Activated B cell treated with CpG ODN at 0.5 μM for 24 hours (primary cell): Measurements from ENCODE around the gene IL36RN. TPM values are rescaled to one million over a fixed set of nuclear protein-coding genes. Genes with fewer than 3 reads are reported as not detected.

Experiments used
- ATAC-seq: fragments of 200-7000 bp; cut with Tn5 transposase; one replicate; pipeline ENCODE4 v1.10.0; 2021; ENCODE audit warnings: low read depth, mild to moderate bottlenecking, moderate library complexity
- CTCF ChIA-PET: fragments of 350-600 bp; sonication (Branson Sonifier 250); formaldehyde crosslinking; loops from one replicate; lab custom pipeline; 2021; ENCODE audit warnings: antibody characterized with exemption; lab: Charles Lee
- POLR2A ChIA-PET: fragments of 350-600 bp; sonication (Branson Sonifier 250); formaldehyde crosslinking; loops from one replicate; lab custom pipeline; 2021; ENCODE audit warnings: antibody characterized with exemption; lab: Charles Lee
- DNase-seq: peaks from one replicate; pipeline ENCODE4 v3.0.0; 2022
- H3K27ac Mint-ChIP-seq: one replicate; pipeline ENCODE4 v1.8.0; 2020; ENCODE audit warnings: mixed read lengths
- H3K27me3 Mint-ChIP-seq: one replicate; pipeline ENCODE4 v1.8.0; 2021; ENCODE audit warnings: mixed read lengths
- H3K36me3 Mint-ChIP-seq: one replicate; pipeline ENCODE4 v1.8.0; 2021; ENCODE audit warnings: low read depth, mixed read lengths
- H3K4me1 Mint-ChIP-seq: one replicate; pipeline ENCODE4 v1.8.0; 2021; ENCODE audit warnings: mixed read lengths
- H3K4me3 Mint-ChIP-seq: one replicate; pipeline ENCODE4 v1.8.0; 2020; ENCODE audit warnings: mild to moderate bottlenecking, mixed read lengths
- H3K9me3 Mint-ChIP-seq: one replicate; pipeline ENCODE4 v1.8.0; 2020; ENCODE audit warnings: mixed read lengths
- intact Hi-C: fragments of 100-400 bp; cut with micrococcal nuclease; formaldehyde crosslinking; loops from one replicate; pipeline ENCODE4 v1.15.1; 2024
- total RNA-seq: library from RNA; stranded (reverse); gene quantifications from 2 replicates; pipeline ENCODE4 v1.2.3, GENCODE V29; 2022
- TF ChIP-seq, protein P1 (sequence below): fragments of 200-600 bp; IDR thresholded peaks from one replicate; pipeline ENCODE4 v1.8.0; 2022; ENCODE audit warnings: antibody characterized with exemption, mild to moderate bottlenecking

The IL36RN gene
- total RNA-seq, 1 donor from 2014 or later = not detected

DNA sequence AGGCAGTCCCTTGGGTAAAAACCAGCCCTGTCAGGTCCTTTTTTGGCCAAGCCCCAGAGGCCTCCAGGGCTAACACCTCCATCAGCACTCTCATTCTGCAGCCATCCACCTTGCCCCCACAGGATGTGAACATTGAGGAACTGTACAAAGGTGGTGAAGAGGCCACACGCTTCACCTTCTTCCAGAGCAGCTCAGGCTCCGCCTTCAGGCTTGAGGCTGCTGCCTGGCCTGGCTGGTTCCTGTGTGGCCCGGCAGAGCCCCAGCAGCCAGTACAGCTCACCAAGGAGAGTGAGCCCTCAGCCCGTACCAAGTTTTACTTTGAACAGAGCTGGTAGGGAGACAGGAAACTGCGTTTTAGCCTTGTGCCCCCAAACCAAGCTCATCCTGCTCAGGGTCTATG, 16.0 kb downstream of the IL36RN start:
- H3K4me3 Mint-ChIP-seq = no peak overlapping the region
- no peaks in the 10 kb centered on the region for H3K9me3 Mint-ChIP-seq
- H3K4me1 Mint-ChIP-seq = no peaks in the 10 kb centered on the region
- ChIA-PET CTCF (no interaction called here), POLR2A (no interaction called here)
- no peak overlapping the region for H3K27ac Mint-ChIP-seq
- peaks cover 26% of the 10 kb centered on the region for H3K27me3 Mint-ChIP-seq
- intact Hi-C loops = no loop called here
- no peaks in the 10 kb centered on the region for H3K36me3 Mint-ChIP-seq
- no peak for ATAC-seq
- DNase-seq = no peak
- TF ChIP-seq, protein P1, sequence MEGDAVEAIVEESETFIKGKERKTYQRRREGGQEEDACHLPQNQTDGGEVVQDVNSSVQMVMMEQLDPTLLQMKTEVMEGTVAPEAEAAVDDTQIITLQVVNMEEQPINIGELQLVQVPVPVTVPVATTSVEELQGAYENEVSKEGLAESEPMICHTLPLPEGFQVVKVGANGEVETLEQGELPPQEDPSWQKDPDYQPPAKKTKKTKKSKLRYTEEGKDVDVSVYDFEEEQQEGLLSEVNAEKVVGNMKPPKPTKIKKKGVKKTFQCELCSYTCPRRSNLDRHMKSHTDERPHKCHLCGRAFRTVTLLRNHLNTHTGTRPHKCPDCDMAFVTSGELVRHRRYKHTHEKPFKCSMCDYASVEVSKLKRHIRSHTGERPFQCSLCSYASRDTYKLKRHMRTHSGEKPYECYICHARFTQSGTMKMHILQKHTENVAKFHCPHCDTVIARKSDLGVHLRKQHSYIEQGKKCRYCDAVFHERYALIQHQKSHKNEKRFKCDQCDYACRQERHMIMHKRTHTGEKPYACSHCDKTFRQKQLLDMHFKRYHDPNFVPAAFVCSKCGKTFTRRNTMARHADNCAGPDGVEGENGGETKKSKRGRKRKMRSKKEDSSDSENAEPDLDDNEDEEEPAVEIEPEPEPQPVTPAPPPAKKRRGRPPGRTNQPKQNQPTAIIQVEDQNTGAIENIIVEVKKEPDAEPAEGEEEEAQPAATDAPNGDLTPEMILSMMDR = no peak

GRCh38 chr2:113075600-113075999, 16.6 kb downstream of the IL36RN start:
- ChIA-PET CTCF (no interaction called here), POLR2A (no interaction called here)
- TF ChIP-seq, protein P1 = no peak
- DNase-seq (no peak), ATAC-seq (no peak)
- intact Hi-C loops = no loop called here
- H3K9me3 Mint-ChIP-seq = no peaks in the 10 kb centered on the region
- no peak overlapping the region for H3K4me3 Mint-ChIP-seq
- no peak overlapping the region for H3K27ac Mint-ChIP-seq
- H3K4me1 Mint-ChIP-seq = no peaks in the 10 kb centered on the region
- H3K27me3 Mint-ChIP-seq = peaks cover 25% of the 10 kb centered on the region
- H3K36me3 Mint-ChIP-seq = no peaks in the 10 kb centered on the region

GRCh38 chr2:113076954-113077669, 18.1 kb downstream of the IL36RN start:
- TF ChIP-seq, protein P1 = no peak
- no peak overlapping the region for H3K27ac Mint-ChIP-seq
- H3K4me1 Mint-ChIP-seq = no peaks in the 10 kb centered on the region

DNA sequence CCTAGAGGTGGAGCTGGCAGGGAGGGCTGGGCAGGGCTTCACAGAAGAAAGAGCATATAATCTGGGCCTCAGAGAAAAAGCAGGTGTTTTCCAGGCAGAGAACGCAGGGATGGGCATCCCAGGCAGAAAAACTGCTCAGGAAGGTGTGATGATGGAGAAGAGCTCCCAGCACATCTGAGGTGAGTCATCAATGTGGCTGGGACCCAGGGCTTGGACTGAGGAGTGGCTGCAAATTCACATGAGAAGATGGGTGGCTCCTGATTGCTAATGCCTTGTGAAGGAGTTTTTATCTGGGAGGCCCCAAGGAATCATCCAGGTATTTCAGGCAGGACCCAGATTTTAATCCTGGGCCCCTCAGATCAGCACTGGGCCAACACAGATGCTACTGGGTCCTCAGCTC, 18.9 kb downstream of the IL36RN start:
- Mint-ChIP-seq H3K27ac (no peak overlapping the region), H3K4me3 (no peak overlapping the region), H3K36me3 (no peaks in the 10 kb centered on the region), H3K27me3 (peaks cover 25% of the 10 kb centered on the region), H3K9me3 (no peaks in the 10 kb centered on the region), H3K4me1 (no peaks in the 10 kb centered on the region)
- POLR2A ChIA-PET = no interaction called here
- TF ChIP-seq, protein P1 = no peak
- ATAC-seq (no peak), DNase-seq (no peak)
- intact Hi-C loops = no loop called here
- CTCF ChIA-PET = interaction anchor here (0.6 to 1.2 kb wide), 2 partner anchors 60 to 284 kb away, joined by 3 to 5 read pairs; no protein-coding TSS in a partner anchor

More at GRCh38 chr2:113076954-113077669, 18.1 kb downstream of the IL36RN start:
- ChIA-PET POLR2A (no interaction called here), CTCF (interaction anchor here (0.6 kb wide), 1 partner anchor 285 kb away, joined by 3 read pairs; no protein-coding TSS in a partner anchor)
- Mint-ChIP-seq H3K27me3 (peaks cover 25% of the 10 kb centered on the region), H3K36me3 (no peaks in the 10 kb centered on the region), H3K4me3 (no peak overlapping the region), H3K9me3 (no peaks in the 10 kb centered on the region)
- ATAC-seq (no peak), DNase-seq (no peak)
- intact Hi-C loops = no loop called here

- Mint-ChIP-seq H3K4me3 (no peak overlapping the region), H3K36me3 (no peaks in the 10 kb centered on the region), H3K27me3 (peaks cover 25% of the 10 kb centered on the region), H3K4me1 (no peaks in the 10 kb centered on the region), H3K27ac (no peak overlapping the region), H3K9me3 (no peaks in the 10 kb centered on the region)
- ChIA-PET POLR2A (no interaction called here), CTCF (interaction anchor here (1.2 to 3.2 kb wide), 2 partner anchors 60 to 121 kb away, joined by 5 to 32 read pairs; no protein-coding TSS in a partner anchor)
- intact Hi-C loops = no loop called here
- DNase-seq = no peak
- ATAC-seq = no peak
- TF ChIP-seq, protein P1 = no peak
These were observed 19.4 kb downstream of the IL36RN start for GRCh38 chr2:113078350-113078839.
